AML-193 (cell line): ENCODE results near the gene OPCML.

Source experiments
- DNase-seq, 2 experiments: peaks; one replicate each; lab custom pipeline; 2025; lab: John Stamatoyannopoulos, UW

OPCML gene

DNA sequence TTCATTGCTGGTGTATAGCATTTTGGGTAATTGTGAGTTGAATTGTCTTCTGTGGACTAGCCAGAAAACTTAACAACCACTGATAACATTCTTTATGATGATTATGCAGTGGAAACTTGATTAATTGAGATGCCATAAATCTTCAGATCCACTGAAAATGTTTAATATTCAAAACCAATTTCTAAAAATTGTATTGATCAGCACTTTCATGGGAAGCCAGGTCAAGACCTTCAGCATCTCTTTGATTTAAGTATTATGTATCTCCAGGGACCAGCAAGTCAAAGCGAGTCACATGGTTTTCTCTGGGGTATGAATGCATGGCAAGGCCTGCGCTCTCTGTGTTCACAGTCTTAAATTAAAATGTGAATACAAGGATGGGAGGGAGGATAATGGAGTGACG, 596.9 kb downstream of the OPCML start:
- DNase-seq = no peak

DNA sequence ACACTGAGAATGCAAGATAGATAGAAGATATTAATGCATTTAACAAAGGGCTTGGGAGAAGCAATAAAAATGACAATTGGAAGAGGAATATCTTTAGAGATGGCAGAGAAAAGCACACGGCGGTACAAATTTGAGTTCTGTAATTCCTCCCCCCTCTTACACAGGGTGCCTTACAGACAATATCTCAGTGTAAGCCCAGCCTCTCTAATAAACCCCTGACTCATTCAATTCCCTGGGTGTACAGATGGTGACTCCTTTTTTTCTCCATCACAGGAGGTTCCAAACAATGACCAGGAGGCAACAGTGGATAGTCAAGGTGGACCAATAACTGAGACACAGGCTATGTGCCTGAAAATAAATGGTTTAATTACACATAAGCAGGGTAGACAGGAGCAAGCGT, 598.6 kb downstream of the OPCML start:
- no peak for DNase-seq

DNA sequence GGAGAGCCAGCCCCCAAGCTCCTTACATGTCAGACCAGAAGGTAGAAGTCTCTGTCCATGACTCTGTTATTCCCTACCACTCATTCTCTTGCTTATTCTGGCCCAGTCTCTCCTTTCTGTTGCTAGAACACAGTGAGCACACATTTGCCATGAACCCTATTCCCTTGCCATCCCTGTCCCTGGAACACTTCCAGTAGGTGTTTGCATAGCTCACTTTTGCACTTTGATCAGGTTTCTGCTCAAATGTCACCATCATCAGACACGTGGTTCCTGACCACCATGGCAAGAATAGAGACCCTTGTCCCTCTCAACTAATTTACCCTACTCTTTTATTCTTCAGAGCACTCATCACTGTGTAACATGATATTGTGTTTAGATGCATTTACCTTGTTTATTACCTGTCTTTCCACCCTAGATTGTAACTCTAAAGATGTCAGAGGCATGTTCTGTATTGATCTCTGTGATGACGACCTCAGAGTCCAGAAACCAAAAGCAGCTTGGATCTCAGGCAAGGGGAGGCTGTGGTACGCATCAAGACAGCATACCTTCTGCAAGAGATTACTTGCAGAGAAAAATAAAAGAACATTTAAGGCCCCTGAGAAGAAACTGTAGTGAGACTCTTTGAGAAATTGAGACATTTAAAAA, 606.4 kb downstream of the OPCML start:
- DNase-seq = no peak

DNA sequence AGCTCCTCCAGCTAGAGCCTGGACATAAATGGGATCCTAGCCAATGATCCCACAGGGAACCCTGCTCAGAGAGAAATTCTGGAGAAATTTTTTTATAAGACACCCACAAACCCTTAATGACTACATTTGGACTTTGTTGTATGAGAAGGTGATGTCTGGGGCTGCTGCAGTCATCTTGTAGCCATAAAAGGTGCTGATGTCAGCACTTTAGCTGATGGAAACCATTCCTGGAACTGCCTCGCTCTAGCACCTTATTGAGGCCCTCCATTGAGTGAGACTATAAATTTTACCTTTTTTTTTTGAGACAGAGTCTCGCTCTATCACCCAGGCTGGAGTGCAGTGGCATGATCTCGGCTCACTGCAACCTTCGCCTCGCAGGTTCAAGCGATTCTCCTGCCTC, 610.7 kb downstream of the OPCML start:
- DNase-seq = no peak

DNA sequence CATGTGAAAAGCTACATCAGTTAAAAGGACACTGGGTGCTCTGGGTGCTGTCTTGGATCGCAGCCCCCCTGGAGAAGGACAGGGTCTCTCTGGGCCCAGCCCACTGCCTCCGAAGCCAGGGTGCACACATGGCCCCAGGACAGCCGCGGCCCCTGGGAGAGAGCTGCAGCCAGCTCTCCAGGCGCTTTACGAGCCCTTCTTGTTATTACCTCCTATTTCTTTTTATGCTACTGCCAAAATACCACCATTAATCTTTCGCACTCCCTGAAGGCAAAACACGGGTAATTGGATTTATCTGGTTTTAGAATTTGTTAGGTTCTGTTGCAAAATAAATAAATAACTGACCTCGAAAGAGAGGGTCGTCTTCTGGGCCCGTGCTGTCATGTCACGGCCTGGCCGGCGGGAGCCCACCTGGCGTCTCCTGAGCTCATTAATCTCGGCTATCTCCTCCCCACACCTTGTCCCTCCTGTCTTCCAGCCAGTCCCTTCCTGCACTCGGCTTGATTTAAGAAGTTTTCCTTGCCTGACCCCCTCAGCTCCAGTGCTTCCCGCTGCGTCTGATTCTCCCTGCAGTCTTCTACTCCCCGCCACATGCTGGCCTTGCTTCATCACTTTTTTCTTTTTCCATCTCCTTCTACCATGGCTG, 611.7 kb downstream of the OPCML start:
- no peak for DNase-seq

DNA sequence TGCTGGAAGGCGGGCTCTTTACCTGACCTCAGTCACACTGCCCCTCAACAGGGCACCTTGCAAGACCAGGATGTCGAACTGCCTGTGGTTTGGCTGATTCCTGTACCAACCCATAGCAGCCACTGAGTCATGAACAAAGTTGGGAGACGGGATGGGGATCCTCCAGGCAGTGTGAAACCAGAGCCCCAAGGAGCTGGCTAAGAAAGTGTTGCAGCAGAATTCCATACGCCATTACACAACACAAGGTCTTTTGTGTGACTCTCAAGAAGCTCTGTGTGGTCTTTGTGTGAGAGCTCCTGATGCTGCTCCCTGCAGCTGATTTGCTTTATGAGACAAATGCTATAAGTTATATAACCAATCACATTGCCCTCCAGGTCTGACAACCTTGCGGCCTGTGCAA, 617.7 kb downstream of the OPCML start:
- DNase-seq = no peak

DNA sequence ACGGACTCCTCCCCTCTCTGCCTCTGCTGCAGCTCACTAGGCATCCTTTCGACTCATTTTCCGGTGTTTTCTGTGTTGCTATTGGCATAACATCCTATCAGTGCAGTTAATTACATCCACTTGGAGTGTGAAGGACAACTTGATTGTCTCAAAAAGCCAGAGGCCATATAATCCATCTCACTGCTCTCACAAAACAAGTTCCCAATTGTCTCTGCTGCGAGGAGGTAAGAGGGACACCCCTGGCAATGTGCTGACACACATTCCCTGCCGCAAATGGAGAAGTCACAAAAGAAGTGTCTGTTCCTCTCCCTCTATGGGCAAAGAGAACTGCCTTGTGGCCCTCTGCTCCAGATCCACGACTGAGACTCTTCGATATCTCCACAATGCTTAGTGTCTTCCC, 618.4 kb downstream of the OPCML start:
- DNase-seq = no peak

DNA sequence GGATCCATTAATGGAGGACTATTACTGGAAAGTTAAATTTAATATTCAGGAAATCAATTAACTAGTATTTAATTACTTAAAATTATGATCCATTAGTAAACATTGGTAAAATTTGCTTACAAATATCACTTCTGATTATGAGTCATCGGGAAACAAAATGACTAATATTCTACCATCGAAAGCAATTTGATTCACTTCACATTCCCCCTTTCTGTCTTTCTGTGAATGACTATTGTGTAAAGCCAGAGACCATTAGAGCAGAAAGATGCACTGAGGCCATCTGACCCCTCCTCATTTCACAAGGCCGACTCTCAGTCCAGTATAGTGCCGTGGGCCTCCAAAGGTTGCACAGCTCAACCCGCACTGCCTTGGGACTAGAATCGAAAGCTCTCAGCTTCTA, 619.0 kb downstream of the OPCML start:
- no peak for DNase-seq

DNA sequence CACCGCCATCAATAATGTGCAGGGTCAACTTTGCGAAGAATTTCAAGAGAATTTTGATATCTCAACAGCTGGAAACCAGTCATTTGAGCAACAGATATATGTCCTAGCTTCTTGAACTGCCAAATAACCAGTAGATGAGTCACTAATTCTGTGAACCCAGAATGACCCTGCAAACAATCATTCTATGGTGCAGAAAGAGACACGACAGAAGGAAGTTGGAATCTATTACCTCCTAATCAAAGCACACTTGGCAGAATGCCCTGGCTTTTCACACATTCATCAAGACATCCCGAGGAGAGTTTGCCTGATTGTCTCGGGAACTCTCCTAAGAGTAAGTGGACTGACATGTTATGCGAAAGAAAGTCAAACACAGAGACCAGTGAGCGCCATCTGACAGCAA, 621.1 kb downstream of the OPCML start:
- no peak for DNase-seq

DNA sequence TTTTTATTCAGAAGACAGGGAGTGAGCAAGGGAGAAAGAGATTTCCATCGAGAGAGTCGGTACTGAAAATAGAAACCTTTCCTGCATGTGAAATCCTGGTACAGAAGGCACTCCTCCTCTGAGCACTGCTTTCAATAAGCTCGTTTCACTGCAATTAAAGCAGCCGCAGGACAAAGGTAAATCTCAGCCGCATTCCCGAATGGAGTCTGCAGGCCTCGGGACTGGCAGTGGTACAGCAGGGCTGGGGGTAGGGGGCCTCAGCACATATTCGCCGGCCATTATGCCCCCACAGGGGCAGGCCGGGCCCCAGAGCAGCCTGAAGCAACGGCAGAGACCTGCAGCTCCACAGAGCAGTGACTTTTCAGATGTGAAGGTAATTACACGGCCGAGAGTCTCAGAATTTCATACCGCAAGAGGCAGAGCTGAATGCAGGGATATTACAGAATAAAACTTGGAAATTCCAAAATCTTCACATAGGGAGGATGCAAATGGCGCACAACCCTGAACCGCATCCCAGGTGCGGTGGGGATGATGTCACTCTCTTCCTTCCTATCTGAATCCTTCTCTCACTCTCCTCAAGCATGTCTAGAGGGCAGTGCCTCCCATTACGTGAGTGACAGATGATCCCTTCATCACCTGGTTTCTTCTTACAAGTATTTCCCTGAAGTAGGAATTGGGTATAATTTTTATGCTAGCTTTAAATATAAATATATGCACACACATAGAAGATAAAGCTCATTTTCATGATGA, 622.1 kb downstream of the OPCML start:
- no peak for DNase-seq

DNA sequence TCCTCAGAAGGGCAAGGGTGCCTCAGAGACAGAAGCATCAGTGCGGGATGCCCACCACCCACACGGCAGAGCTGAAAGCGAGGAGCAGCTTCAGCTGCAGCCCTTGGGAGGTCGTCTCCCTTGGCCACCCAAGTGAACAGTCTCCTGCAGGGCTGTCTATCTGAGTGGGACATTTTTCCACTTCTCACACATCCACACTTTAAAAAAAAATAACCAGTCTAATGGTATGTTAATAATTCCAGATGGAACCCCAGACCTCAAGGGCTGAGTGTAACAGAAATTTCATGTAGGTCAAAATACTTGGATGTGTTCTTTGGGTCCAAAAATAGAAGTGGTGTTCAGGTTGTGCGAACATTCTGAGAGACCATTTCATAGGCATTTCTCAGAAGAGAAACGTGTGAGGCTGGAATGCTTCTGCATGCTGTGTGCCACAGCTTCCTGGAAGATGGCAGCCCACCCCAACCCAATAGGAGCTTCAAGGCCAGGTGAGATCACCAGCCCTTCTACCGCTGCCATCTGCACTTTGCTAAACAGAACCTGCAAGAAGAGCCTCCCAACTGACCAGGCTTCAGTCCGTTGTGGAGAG, 623.2 kb downstream of the OPCML start:
- no peak for DNase-seq

DNA sequence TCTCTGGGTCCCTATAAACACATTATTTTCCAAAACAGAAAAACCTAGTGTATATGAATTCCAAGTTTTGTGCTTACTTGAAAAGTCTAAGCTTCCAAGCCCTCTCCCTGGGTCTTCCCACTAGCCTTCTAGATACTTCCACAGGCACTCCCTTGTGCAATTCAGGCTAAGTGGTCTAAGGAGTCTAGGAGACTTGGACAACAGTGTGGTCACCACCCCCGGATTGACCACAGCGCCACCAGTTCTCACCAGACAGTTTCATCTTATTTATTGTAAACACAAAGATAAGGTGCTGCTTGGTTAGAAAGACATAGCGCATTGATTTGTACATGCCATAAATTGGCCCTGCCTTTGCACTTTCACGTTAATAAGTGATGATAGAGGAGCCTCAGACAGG, 623.9 kb downstream of the OPCML start:
- DNase-seq = no peak

DNA sequence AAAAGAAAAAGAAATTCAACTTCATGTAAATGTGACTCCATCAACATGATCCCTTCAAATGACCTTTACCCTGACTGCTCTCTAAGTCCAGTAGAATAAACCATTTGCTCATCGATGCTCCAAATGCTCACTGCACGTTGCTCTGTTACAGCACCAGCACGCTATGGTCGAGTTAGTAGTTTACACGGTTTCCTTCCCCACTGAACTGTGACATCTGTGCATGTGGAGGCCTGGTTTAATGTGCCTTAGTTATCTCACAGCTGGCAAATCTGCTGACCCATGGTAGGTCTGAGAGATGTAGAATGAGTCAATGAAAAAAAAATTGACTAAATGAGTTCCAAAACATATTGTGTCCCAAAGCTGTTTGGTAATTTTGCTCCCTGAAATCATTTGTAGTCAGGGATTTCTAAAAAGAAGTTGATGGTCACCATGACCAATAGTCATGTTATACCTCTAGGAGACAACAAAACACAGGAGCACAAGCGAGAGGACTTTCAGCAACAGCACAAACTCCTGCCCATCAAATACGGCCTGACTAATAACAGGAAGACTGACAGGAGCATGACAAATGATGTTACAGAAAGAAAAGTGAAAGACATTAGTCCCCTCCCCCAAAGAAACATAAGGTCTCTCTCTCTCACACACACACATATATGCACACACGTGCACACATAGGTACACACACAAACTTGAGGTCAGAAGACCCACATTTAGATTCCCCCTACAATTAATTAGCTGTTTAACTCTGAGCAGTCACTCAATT, 624.5 kb downstream of the OPCML start:
- DNase-seq = no peak

DNA sequence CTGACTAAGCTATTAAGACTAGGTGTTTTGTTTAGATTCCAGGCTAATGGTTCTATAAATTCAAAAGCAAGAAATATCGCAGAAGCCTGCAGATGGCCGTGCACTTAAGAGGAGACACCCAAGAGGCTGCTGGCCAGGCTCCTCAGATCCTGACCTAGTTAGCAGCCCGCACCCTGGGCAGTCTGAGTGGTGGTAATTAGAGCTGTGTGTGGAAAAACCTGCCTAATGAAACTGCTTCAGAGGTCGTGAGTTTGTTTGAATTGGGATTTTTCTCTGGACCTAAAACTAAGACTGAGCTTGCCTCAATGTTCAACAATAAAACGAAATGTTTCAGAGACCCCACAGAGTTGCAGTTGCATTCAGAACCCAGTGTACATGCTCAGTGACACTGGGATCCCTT, 627.7 kb downstream of the OPCML start:
- DNase-seq = no peak

DNA sequence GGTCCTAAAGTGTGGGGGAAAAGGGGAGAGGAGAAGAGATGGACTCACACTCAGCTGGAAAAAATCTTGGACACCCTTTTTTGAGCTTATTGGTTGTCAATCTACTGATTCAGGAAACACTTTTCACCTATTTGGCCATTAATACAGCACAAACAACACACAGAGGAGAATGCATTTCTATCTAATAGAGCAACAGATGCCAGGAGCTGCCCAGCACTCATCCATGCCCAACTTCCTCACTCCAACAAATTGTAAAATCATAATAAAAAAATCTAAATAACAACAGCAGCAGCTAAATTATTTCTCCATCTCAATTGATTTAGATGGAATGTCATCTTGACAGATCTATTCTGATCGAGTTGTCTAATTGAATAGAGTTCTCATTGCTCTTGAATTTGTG, 628.2 kb downstream of the OPCML start:
- DNase-seq = no peak

DNA sequence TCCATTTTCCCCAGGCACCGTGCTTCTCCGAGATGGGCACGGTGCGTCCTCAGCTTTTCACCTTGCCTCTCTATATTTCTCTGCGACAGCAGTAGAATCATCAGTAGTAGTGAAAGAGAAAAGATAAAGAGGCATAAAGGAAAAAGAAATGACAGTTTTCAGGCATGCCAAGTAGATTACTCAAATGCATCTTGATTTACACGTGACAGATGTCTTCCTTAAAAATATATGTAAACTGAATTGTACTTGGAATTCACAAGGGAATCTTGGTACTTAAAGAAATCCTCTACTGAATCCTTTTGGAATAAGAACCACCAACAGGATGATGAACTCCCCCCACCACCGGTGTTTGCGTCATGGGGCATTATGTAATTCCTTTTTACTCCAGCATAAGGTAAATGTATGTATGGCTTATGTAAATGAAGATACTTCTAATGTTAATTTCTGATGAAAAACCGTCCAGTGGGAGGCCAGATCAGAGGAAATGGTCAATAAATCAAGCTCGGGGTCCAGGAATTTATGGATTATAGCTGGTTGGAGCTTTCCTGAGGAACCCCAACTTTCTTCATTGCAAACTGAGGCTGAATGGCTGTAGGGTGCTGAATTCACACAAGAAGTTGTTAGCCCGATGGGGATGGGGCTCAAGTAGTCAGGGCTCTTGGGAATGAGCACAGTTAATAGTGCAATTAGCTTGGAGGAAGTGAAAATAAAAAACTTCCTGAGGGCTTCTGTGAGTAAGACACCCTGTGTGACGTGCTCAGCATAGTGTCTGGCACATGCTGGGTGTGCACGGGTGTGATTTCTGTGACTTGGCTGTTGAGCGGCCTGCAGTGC, 630.4 kb downstream of the OPCML start:
- DNase-seq = no peak

DNA sequence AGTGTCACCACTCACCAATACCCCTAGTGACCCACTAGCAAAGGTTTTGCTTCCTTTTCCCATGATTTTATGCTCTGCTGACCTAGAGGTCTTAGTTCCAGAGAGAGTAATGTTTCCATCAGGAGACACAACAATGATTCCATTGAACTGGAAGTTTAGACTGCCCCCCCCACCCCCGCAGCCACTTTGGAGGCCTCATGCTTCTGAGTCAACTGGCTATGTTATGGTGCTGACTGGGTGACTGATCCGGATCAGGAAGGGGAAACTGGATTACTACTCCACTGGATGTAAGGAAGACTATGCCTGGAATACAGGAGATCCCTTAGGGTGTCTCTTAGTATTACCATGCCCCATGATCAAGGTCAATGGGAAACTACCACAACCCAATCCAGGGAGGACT, 633.6 kb downstream of the OPCML start:
- DNase-seq = no peak

DNA sequence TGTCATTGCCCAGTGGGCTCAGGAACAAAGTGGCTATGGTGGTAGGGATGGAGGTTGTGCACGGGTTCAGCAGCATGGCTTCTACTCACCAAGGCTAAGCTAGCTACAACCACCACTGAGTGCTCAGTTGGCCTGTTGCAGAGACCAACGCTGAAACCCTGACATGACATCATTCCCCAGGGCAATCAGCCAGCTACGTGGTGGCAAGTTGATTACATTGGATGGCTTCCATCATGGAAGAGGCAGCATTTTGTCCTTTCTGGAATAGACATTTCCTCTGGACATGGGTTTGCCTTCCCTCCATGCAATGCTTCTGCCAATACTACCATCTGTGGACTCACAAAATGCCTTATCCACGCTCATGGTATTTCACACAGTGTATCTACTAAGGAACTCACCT, 634.3 kb downstream of the OPCML start:
- DNase-seq = no peak

DNA sequence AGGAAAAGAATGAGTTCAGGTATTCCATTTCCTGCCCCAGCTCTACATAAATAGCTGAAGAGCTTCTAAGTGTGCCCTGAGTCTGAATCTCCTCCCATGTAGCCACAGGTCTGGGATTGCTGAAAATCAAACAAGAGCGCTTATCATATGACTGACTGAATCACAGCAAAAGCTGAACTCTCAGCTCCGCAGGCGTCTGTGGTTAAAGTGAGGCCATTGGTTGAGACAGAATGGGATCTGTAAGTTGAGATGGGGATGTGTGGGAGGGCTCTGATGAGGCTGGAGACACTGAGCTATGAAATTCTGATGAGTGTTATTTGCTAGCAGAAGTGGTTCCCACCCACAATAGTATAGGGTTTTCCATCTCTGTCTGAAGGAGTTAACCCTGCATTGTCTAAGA, 637.0 kb downstream of the OPCML start:
- DNase-seq = no peak

DNA sequence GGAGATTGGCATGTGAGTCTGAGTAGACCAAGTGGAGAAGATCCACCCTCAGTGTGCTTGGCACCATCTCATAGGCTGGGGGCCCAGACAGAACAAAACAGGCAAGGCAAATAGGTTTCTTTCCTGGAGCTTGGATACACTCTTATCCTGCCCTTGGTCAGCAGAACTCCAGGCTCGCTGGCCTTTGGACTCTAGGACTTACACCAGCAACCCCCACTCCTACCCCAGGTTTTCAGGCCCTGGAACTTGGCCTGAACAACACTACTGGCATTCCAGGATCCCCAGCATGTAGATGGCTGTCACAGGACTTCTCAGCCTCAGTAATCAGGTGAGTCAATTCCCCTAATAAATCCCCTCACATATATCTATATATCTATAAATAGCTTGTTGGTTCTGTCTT, 637.7 kb downstream of the OPCML start:
- DNase-seq = no peak

DNA sequence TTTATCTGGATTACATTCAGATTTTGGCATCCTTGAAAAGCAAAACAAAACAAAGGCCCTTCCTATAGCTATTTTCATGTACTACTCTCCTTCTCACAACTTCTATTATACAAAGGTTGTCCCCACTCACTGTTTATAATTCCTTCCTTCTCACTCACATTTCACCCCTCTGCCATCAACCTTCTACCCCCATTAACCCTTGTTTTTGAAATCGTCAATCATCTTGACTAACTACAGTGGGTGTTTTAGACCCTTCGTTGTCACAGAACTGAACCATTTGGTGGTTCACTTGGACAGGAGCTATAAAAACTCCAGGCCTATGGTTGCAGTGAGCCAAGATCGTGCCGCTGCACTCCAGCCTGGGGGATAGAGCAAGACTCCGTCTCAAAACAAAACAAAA, 639.4 kb downstream of the OPCML start:
- DNase-seq = no peak

DNA sequence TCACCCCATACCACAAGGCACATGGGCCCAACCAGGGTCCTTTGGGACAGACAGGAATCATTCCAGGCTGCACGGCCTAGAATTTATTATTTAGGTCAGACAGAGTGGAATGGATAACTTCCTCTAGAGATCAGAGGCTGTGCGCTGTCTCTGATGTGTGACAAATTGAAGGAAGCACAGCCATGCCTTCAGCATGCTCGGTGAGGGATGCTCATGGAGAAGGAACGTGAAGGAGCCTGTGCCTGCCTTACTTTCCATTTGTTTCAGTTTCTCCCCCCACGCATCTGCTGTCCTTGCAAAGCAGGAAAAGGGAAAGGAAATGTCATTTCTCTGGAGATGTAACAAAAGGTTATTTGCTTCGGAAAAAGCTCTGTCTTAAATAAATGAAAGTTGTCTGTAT, 644.1 kb downstream of the OPCML start:
- DNase-seq = no peak
